Calu3 (cell line): ENCODE results near the gene NMUR2. TPM values are rescaled to one million over a fixed set of nuclear protein-coding genes. Genes with fewer than 3 reads are reported as not detected.

Source experiments
- BruUV-seq: library from RNA; stranded (reverse); fragments of 400-500 nt; replicated peaks from 2 replicates; lab custom pipeline; 2021; lab: Mats Ljungman, UMichigan
- CTCF ChIA-PET: fragments of 300-600 bp; sonication (Branson Sonifier 250); formaldehyde crosslinking; loops from one replicate; lab custom pipeline; 2022; ENCODE audit warnings: antibody characterized with exemption; lab: Charles Lee
- DNase-seq: peaks from one replicate; pipeline ENCODE4 v3.0.0; 2022
- H3K27ac Mint-ChIP-seq: one replicate; pipeline ENCODE4 v1.8.0; 2022; ENCODE audit warnings: mixed read lengths; ENCODE audit not compliant: unreplicated experiment
- H3K27me3 Mint-ChIP-seq: one replicate; pipeline ENCODE4 v1.8.0; 2022; ENCODE audit warnings: mixed read lengths; ENCODE audit not compliant: unreplicated experiment
- H3K36me3 Mint-ChIP-seq: one replicate; pipeline ENCODE4 v1.8.0; 2022; ENCODE audit warnings: mild to moderate bottlenecking, moderate library complexity, mixed read lengths; ENCODE audit not compliant: insufficient read depth, unreplicated experiment
- H3K4me1 Mint-ChIP-seq: one replicate; pipeline ENCODE4 v1.8.0; 2022; ENCODE audit warnings: mild to moderate bottlenecking, low read depth, mixed read lengths; ENCODE audit not compliant: unreplicated experiment
- H3K4me3 Mint-ChIP-seq: one replicate; pipeline ENCODE4 v1.8.0; 2022; ENCODE audit warnings: mild to moderate bottlenecking, low read depth, moderate library complexity, mixed read lengths; ENCODE audit not compliant: unreplicated experiment
- H3K9me3 Mint-ChIP-seq: one replicate; pipeline ENCODE4 v1.8.0; 2022; ENCODE audit warnings: low read depth, mixed read lengths; ENCODE audit not compliant: unreplicated experiment
- intact Hi-C: fragments of 100-400 bp; cut with micrococcal nuclease; formaldehyde crosslinking; loops from one replicate; pipeline ENCODE4 v1.10.0; 2022; ENCODE audit not compliant: unreplicated experiment
- total RNA-seq: library from RNA; stranded (reverse); gene quantifications from 2 replicates; pipeline ENCODE4 v1.2.3, GENCODE V29; 2022
- TF ChIP-seq, protein P1 (sequence below): fragments of 200-600 bp; IDR thresholded peaks from one replicate; pipeline ENCODE4 v1.8.0; 2022; ENCODE audit warnings: antibody characterized with exemption; ENCODE audit not compliant: unreplicated experiment

The NMUR2 gene
- total RNA-seq, 1 experiment from 2014 or later: 178 TPM

DNA sequence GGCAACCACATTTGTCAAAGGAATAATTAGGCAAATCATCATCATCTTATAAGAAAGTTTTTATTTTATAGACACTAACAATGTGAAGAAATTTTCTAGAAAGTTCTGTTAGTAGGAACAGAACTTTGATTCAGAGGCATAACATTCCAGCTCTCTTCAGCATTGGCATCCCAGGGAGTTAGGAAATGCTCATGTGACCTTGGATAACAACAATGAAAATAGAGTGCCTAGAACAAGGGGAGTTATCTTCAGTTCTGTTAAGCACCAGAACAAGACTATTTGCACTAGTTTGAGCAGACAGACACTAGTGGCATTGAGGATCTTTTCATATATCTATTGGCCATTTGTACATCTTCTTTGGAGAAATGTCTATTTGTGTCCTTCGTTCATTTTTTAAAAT, 7.0 kb upstream of the NMUR2 start:
- Mint-ChIP-seq H3K27ac (no peak overlapping the region), H3K36me3 (no peaks in the 10 kb centered on the region), H3K9me3 (peaks cover 11% of the 10 kb centered on the region), H3K4me1 (no peaks in the 10 kb centered on the region), H3K27me3 (no peaks in the 10 kb centered on the region), H3K4me3 (no peak overlapping the region)
- intact Hi-C loops: no loop called here
- CTCF ChIA-PET: no interaction called here
- DNase-seq: no peak
- TF ChIP-seq, protein P1, sequence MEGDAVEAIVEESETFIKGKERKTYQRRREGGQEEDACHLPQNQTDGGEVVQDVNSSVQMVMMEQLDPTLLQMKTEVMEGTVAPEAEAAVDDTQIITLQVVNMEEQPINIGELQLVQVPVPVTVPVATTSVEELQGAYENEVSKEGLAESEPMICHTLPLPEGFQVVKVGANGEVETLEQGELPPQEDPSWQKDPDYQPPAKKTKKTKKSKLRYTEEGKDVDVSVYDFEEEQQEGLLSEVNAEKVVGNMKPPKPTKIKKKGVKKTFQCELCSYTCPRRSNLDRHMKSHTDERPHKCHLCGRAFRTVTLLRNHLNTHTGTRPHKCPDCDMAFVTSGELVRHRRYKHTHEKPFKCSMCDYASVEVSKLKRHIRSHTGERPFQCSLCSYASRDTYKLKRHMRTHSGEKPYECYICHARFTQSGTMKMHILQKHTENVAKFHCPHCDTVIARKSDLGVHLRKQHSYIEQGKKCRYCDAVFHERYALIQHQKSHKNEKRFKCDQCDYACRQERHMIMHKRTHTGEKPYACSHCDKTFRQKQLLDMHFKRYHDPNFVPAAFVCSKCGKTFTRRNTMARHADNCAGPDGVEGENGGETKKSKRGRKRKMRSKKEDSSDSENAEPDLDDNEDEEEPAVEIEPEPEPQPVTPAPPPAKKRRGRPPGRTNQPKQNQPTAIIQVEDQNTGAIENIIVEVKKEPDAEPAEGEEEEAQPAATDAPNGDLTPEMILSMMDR: no peak
- BruUV-seq: no TSS peak

DNA sequence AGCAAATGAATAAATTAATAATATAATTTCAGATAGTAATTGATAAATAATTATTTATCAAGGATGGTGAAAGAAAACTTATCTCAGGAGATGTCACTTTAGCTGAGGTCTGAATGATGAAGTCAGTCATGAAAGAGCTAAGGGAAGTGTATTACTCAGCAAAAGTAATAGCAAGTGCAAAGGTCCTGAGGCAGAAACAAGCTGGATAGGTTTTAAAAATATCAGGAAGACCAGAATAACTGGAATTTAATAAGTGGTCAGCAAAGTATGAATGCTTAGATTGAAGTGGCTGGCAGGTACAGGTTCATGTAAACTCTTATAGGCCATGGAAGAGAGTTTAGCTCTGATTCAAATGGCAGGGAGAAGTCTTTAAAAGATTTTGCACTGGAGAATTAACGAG, 1.0 kb upstream of the NMUR2 start:
- Mint-ChIP-seq H3K27me3 (no peaks in the 10 kb centered on the region), H3K9me3 (no peaks in the 10 kb centered on the region), H3K4me3 (no peak overlapping the region), H3K4me1 (peaks cover 21% of the 10 kb centered on the region), H3K36me3 (peaks cover 44% of the 10 kb centered on the region), H3K27ac (no peak overlapping the region)
- no TSS peak for BruUV-seq
- intact Hi-C loops: no loop called here
- TF ChIP-seq, protein P1: no peak
- no peak for DNase-seq
- CTCF ChIA-PET: interaction anchor here (1.2 kb wide), 1 partner anchor 56 kb away, joined by 5 read pairs; no protein-coding TSS in a partner anchor

DNA sequence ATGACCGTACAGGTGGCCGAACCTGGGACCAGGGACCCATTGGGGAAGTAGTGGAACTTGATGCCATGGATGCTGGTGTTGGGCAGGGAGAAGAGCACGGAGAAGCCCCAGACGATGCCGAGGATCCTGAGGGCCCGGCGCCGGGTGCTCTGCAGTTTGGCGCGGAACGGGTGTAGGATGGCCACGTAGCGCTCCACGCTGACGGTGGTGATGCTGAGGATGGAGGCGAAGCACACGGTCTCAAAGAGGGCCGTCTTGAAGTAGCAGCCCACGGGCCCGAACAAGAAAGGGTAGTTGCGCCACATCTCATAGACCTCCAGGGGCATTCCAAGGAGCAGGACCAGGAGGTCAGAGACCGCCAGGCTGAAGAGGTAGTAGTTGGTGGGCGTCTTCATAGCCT, 585 bp downstream of the NMUR2 start:
- Mint-ChIP-seq H3K9me3 (no peaks in the 10 kb centered on the region), H3K4me3 (peak overlapping the region; percentile 96), H3K4me1 (peaks cover 30% of the 10 kb centered on the region), H3K27me3 (no peaks in the 10 kb centered on the region), H3K36me3 (peaks cover 56% of the 10 kb centered on the region), H3K27ac (peak overlapping the region; percentile 37)
- CTCF ChIA-PET: interaction anchor here (0.6 to 2.3 kb wide), 3 partner anchors 9 to 96 kb away, joined by 3 to 6 read pairs (median 3); no protein-coding TSS in a partner anchor
- intact Hi-C loops: no loop called here
- BruUV-seq: no TSS peak
- TF ChIP-seq, protein P1: no peak
- peak; percentile 18 for DNase-seq

DNA sequence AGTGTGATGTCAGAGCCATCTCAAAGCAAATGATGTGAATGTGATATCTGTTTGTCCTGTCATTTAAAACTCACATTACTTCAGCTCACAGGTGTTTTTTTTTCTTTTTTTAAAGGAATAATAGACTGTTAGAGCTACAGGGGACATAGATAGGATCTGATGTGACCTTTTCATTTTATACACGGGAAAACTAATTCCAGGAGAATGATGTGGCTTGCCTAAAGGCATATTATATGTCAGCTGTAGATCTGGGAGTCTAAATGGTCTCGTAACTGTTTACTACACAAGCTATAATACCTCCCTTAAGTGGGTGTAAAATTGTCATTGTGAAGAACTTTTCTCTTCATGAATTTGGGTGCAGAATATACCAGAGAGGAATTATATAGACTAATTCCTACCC, 2.0 kb downstream of the NMUR2 start:
- intact Hi-C loops: no loop called here
- peak overlapping the region; percentile 96 for H3K4me3 Mint-ChIP-seq
- DNase-seq: no peak
- CTCF ChIA-PET: interaction anchor here (0.9 to 2.3 kb wide), 3 partner anchors 9 to 97 kb away, joined by 3 to 6 read pairs (median 3); no protein-coding TSS in a partner anchor
- H3K9me3 Mint-ChIP-seq: no peaks in the 10 kb centered on the region
- peaks cover 38% of the 10 kb centered on the region for H3K4me1 Mint-ChIP-seq
- H3K27me3 Mint-ChIP-seq: no peaks in the 10 kb centered on the region
- TF ChIP-seq, protein P1: no peak
- no TSS peak for BruUV-seq
- peaks cover 65% of the 10 kb centered on the region for H3K36me3 Mint-ChIP-seq
- H3K27ac Mint-ChIP-seq: peak overlapping the region; percentile 38
